Stimulated activated naive CD8-positive, alpha-beta T cell treated with anti-CD3 and anti-CD28 coated beads, Interleukin-15, Interleukin-2, amounts not matched to agents 100 ng/mL and 50 ng/mL, for 24 hours (primary cell): ENCODE data around the gene TEDC2.

Experiments
- H3K27ac Mint-ChIP-seq: one replicate; pipeline ENCODE4 v1.8.0; 2021; ENCODE audit warnings: mild to moderate bottlenecking, mixed read lengths
- H3K27me3 Mint-ChIP-seq: one replicate; pipeline ENCODE4 v1.8.0; 2021; ENCODE audit warnings: mixed read lengths
- H3K36me3 Mint-ChIP-seq: one replicate; pipeline ENCODE4 v1.8.0; 2021; ENCODE audit warnings: low read depth, mixed read lengths
- H3K4me1 Mint-ChIP-seq: one replicate; pipeline ENCODE4 v1.8.0; 2021; ENCODE audit warnings: low read depth, mixed read lengths
- H3K4me3 Mint-ChIP-seq: one replicate; pipeline ENCODE4 v1.8.0; 2021; ENCODE audit warnings: mild to moderate bottlenecking, mixed read lengths
- H3K9me3 Mint-ChIP-seq: one replicate; pipeline ENCODE4 v1.8.0; 2021; ENCODE audit warnings: mixed read lengths

TEDC2 gene

GRCh38 chr16:2451851-2452320 is 8.0 kb upstream of the TEDC2 start:
- H3K4me3 Mint-ChIP-seq = no peak overlapping the region
- no peak overlapping the region for H3K27ac Mint-ChIP-seq
- no peaks in the 10 kb centered on the region for H3K27me3 Mint-ChIP-seq
- peaks cover 59% of the 10 kb centered on the region for H3K36me3 Mint-ChIP-seq
- no peaks in the 10 kb centered on the region for H3K9me3 Mint-ChIP-seq
- H3K4me1 Mint-ChIP-seq = no peaks in the 10 kb centered on the region

- H3K9me3 Mint-ChIP-seq = no peaks in the 10 kb centered on the region
- H3K27ac Mint-ChIP-seq = no peak overlapping the region
- peaks cover 53% of the 10 kb centered on the region for H3K36me3 Mint-ChIP-seq
- H3K4me1 Mint-ChIP-seq = no peaks in the 10 kb centered on the region
- H3K27me3 Mint-ChIP-seq = no peaks in the 10 kb centered on the region
- H3K4me3 Mint-ChIP-seq = no peak overlapping the region
Observed at GRCh38 chr16:2452650-2453049, 7.3 kb upstream of the TEDC2 start.

DNA sequence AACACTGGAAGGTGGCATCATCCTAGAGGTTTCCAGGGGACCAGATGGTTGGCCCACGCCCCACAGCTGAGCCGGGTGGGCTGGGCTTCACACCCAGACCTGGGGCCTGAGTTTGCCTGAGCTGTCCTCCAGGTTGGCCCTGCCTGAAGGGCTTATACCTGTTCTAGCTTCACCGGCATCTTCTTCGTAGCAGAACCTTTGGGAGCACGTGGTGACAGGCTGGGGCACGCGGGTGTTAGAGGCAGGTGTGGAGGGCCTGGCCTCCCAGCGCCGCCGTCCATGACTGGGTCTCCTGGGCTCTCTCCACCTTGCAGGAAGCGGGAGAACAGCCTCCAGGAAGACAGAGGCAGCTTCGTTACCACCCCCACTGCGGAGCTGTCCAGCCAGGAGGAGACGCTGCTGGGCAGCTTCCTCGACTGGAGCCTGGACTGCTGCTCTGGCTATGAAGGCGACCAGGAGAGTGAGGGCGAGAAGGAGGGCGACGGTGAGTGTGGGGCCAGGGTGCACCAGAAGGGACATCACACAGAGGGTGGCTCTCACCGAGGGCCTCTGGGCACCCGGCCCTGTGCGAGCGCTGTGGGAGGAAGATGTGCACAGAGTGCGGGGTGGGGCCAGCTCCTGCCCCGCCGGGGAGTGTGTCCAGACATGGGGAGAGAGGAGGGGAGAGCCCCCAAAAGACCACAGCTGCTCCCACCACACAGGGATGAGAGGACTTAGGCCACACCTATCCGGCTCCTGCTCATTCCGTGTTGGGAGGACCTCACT is 4.6 kb upstream of the TEDC2 start:
- no peak overlapping the region for H3K4me3 Mint-ChIP-seq
- peaks cover 35% of the 10 kb centered on the region for H3K36me3 Mint-ChIP-seq
- H3K27me3 Mint-ChIP-seq = no peaks in the 10 kb centered on the region
- H3K27ac Mint-ChIP-seq = no peak overlapping the region
- H3K9me3 Mint-ChIP-seq = no peaks in the 10 kb centered on the region
- peaks cover 12% of the 10 kb centered on the region for H3K4me1 Mint-ChIP-seq

- H3K27ac Mint-ChIP-seq = no peak overlapping the region
- no peak overlapping the region for H3K4me3 Mint-ChIP-seq
Observed at GRCh38 chr16:2456551-2457153, 3.3 kb upstream of the TEDC2 start.

DNA sequence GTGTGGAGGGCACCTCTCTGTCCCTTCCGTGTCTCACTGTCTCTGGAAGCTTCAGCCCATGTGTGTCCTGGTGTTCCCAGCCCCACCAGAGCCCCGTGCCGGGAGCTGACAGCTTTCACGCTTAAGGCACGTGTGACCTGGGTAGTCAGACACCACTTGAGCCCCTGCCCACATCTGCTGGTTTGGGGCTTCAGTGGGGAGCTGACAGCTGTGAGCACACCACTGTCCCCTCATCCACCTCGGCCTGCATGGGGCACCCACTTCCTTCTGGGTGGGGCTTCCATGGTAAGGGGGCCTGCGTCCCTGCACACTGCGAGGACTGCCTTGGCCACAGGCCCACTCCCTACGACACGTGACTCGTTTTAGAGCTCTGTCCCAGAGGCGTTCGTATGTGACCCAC is 2.6 kb upstream of the TEDC2 start:
- Mint-ChIP-seq H3K4me1 (peaks cover 12% of the 10 kb centered on the region), H3K27me3 (no peaks in the 10 kb centered on the region), H3K4me3 (no peak overlapping the region), H3K36me3 (peaks cover 29% of the 10 kb centered on the region), H3K9me3 (no peaks in the 10 kb centered on the region), H3K27ac (no peak overlapping the region)

More at GRCh38 chr16:2456551-2457153, 3.3 kb upstream of the TEDC2 start:
- H3K9me3 Mint-ChIP-seq = no peaks in the 10 kb centered on the region
- H3K4me1 Mint-ChIP-seq = peaks cover 12% of the 10 kb centered on the region
- peaks cover 35% of the 10 kb centered on the region for H3K36me3 Mint-ChIP-seq
- no peaks in the 10 kb centered on the region for H3K27me3 Mint-ChIP-seq

GRCh38 chr16:2457946-2458345 is 2.0 kb upstream of the TEDC2 start:
- no peaks in the 10 kb centered on the region for H3K27me3 Mint-ChIP-seq
- H3K27ac Mint-ChIP-seq = no peak overlapping the region
- no peak overlapping the region for H3K4me3 Mint-ChIP-seq
- peaks cover 22% of the 10 kb centered on the region for H3K36me3 Mint-ChIP-seq
- H3K9me3 Mint-ChIP-seq = no peaks in the 10 kb centered on the region
- peaks cover 12% of the 10 kb centered on the region for H3K4me1 Mint-ChIP-seq

DNA sequence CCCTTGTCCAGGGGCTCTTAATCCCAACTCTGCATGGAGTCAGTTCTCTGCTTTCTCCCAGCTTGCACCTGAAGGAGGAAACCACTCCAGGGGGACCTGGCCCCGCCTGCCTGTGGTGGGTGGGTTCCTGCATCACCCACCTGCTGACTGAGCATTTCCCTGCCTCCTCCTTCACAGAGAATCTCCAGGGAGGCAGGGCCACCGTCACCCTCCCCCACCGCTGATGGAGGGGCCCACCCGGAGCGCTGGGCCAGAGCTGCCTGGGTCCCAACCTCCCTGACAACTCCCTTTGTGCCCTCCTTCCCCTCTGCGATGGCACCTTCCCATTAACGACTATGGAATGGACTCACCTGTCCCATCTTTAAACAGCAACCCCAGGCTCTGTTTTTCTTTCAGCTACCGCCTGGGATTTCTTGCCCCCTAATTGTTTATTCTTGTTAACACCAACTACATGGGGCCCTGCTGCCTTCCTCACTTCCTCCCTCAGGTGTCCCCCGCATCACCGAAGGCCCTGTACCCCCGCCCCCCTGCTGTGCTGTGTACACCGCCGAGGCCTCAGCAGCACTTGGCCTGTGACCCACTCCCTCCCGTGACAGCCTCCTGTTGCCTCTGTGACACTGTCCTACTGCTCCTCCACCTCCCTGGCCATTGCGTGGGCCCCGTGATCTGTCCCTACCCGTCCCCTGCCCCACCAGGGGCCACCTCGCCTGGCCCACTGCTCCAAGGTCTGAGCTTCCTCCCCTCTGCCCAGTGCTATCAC is 842 bp upstream of the TEDC2 start:
- no peaks in the 10 kb centered on the region for H3K27me3 Mint-ChIP-seq
- H3K4me3 Mint-ChIP-seq = peak overlapping the region; percentile 87
- peak overlapping the region; percentile 87 for H3K27ac Mint-ChIP-seq
- H3K36me3 Mint-ChIP-seq = peaks cover 11% of the 10 kb centered on the region
- H3K9me3 Mint-ChIP-seq = no peaks in the 10 kb centered on the region
- peaks cover 12% of the 10 kb centered on the region for H3K4me1 Mint-ChIP-seq

DNA sequence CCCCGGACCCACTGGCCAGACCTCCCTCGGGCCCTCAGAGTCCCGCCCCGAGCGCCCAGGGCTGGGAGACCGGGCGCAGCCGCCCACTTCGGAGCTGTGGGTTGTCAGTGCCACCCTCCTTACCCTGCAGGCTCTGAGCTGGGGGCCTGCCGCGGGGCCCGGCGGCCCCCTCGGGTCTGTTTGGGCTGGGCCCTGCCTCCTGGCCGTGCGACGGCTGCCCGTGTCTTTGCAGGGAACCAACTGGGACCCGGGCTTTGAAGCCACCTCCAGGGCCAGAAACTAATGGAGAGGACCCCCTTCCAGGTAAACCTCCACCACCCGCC is 443 bp downstream of the TEDC2 start:
- Mint-ChIP-seq H3K36me3 (peaks cover 8% of the 10 kb centered on the region), H3K4me1 (peaks cover 12% of the 10 kb centered on the region), H3K4me3 (peak overlapping the region; percentile 87), H3K27ac (no peak overlapping the region), H3K27me3 (no peaks in the 10 kb centered on the region), H3K9me3 (no peaks in the 10 kb centered on the region)

DNA sequence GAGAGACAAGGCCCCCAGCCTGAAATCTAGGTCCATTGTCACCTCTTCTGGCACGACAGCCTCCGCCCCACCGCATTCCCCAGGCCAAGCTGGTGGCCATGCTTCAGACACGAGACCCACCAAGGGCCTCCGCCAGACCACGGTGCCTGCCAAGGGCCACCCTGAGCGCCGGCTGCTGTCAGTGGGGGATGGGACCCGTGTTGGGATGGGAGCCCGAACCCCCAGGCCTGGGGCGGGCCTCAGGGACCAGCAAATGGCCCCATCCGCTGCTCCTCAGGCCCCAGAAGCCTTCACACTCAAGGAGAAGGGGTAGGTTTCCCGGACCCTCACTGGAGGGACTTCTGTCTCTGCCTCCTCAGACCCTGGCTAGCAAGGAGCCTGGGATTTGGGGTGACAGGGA is 1.0 kb downstream of the TEDC2 start:
- peaks cover 5% of the 10 kb centered on the region for H3K36me3 Mint-ChIP-seq
- H3K4me1 Mint-ChIP-seq = peaks cover 12% of the 10 kb centered on the region
- H3K27ac Mint-ChIP-seq = no peak overlapping the region
- no peaks in the 10 kb centered on the region for H3K27me3 Mint-ChIP-seq
- peak overlapping the region; percentile 73 for H3K4me3 Mint-ChIP-seq
- H3K9me3 Mint-ChIP-seq = no peaks in the 10 kb centered on the region

GRCh38 chr16:2462031-2462866 is 2.3 kb downstream of the TEDC2 start:
- Mint-ChIP-seq H3K36me3 (no peaks in the 10 kb centered on the region), H3K27me3 (no peaks in the 10 kb centered on the region), H3K27ac (no peak overlapping the region), H3K4me1 (peaks cover 14% of the 10 kb centered on the region), H3K4me3 (no peak overlapping the region), H3K9me3 (no peaks in the 10 kb centered on the region)

DNA sequence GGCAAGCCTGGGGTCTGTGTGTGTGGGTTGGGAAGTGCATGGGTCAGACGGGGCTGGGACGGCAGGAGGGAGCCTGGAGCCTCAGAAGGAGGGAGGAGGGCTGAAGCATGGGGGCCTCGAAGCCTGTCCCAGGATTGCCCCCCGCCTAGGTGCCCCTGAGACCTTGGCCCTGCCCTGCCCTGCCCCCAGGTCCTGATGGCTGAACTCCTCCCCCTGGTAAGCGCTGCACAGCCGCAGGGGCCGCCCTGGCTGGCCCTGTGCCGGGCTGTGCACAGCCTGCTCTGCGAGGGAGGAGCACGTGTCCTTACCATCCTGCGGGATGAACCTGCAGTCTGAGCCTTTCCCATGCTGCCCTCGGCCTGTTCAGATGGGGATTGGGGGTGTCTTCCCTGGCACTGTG is 4.4 kb downstream of the TEDC2 start:
- peaks cover 16% of the 10 kb centered on the region for H3K4me1 Mint-ChIP-seq
- no peak overlapping the region for H3K27ac Mint-ChIP-seq
- no peak overlapping the region for H3K4me3 Mint-ChIP-seq
- H3K9me3 Mint-ChIP-seq = no peaks in the 10 kb centered on the region
- no peaks in the 10 kb centered on the region for H3K36me3 Mint-ChIP-seq
- peaks cover 6% of the 10 kb centered on the region for H3K27me3 Mint-ChIP-seq

DNA sequence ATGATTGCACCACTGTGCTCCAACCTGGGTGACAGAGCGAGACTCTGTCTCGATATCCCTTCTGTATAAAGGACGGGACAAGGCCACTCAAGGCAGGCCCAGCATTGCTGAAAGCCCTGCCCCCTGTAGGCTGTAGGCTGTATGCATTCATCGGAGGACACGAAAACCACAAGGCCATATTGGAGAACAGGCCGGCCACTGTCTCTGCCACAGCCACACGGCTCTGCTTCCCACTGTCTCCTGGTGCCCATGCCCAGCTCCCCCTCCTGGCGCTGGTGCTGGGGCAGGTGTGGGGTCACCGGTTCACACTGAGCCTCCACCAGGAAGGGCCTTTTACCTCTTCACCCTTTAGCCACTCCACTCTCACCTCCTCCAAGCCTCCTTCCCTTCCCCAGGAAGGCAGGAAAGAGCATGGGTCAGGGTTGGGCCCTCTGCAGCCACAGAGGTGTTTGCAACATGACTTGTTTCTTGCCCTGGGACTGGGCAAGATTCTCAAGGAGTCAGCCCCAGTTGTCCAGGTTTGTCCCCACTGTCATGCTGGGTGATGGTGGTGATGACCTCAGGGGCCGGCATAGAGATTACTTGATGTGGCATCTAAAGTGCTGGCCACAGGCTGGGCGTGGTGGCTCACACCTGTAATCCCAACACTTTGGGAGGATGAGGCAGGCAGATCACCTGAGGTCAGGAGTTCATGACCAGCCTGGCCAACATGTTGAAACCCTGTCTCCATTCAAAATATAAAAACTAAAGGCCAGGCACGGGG is 5.9 kb downstream of the TEDC2 start:
- peaks cover 17% of the 10 kb centered on the region for H3K4me1 Mint-ChIP-seq
- H3K4me3 Mint-ChIP-seq = no peak overlapping the region
- H3K27me3 Mint-ChIP-seq = peaks cover 18% of the 10 kb centered on the region
- H3K9me3 Mint-ChIP-seq = no peaks in the 10 kb centered on the region
- H3K36me3 Mint-ChIP-seq = no peaks in the 10 kb centered on the region
- H3K27ac Mint-ChIP-seq = no peak overlapping the region

DNA sequence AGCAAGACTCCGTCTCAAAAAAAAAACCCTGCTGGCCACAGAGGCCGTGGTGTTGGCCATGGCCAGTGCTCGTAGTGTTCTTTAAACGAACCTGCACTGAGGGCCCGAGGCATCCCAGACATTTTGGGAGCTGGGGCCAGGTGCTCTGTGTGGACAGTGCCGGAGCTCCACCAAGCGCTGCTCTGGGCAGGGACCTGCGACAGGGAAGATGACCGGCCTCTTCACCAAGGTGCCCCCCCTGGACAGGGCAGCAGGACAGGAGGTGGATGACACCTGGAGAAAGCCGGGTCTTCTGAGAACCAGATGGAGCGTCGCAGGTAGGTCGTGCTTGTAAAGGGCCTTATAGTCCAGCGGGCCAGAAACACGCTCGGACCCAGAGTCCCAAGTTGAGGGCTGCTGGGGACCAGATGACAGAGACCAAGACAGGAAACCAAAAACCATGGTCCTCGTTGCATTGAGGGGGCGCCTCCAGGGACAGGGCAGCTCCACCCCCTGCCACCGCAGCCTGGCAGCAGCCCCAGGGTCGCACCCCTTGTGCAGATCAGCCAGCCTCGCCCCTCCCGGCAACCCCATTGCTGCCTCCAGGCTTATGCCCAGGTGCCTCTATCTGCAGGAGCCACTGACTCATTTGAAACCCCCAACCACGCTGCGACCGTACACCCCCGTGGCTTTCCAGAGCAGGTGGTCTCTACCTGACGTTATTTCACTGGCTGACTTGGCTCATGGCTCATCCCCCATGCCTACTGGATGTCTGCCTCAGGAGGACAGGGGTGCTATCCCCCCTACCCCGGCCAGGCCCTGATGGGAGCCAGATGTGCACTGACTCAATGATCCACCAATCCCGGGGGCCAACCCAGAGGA is 7.0 kb downstream of the TEDC2 start:
- peaks cover 18% of the 10 kb centered on the region for H3K27me3 Mint-ChIP-seq
- no peak overlapping the region for H3K27ac Mint-ChIP-seq
- H3K4me3 Mint-ChIP-seq = no peak overlapping the region
- H3K36me3 Mint-ChIP-seq = no peaks in the 10 kb centered on the region
- no peaks in the 10 kb centered on the region for H3K9me3 Mint-ChIP-seq
- H3K4me1 Mint-ChIP-seq = peaks cover 17% of the 10 kb centered on the region
